ENCODE measurements around the gene KIFC1. TPM values are rescaled to one million over a fixed set of nuclear protein-coding genes. Genes with fewer than 3 reads are reported as not detected.
A peak's percentile ranks its signal among the peaks of the same experiment; 100 is the strongest.

The KIFC1 gene
- total and polyA plus RNA-seq, 9 of the 15 experiments (the other 6 are each of a cell fraction or from before 2014, with no cell fraction given), result 1.3 to 95.2 (median 76.9) TPM

GRCh38 chr6:33344701-33345697 lies 46.6 kb upstream of the KIFC1 start (continued):
- TF ChIP-seq CHD2 (IDR thresholded peaks at IDR 0.05; ENCODE audit: low read depth, low read length) (no peak), TRIM25 (IDR thresholded peaks at IDR 0.05; ENCODE audit: borderline replicate concordance) (no peak), RFX7 (CRISPR knock-in tag; IDR thresholded peaks at IDR 0.05) (no peak), NCOA1 (IDR thresholded peaks at IDR 0.05; ENCODE audit: low read depth) (peak; percentile 75; the same call in 1 of the 2 replicates), ZC3H11A (IDR thresholded peaks at IDR 0.05; ENCODE audit: low read depth, low read length) (no peak), ETS2 (tag; IDR thresholded peaks at IDR 0.05; ENCODE audit: borderline replicate concordance, poor library complexity, severe bottlenecking) (no peak), DPF2 (IDR thresholded peaks at IDR 0.05) (peak; percentile 92), SAFB2 (IDR thresholded peaks at IDR 0.05; ENCODE audit: borderline replicate concordance, low read depth, low read length, severe bottlenecking) (no peak), ELK3 (CRISPR knock-in tag; IDR thresholded peaks at IDR 0.05) (no peak), YY1 (IDR thresholded peaks at IDR 0.05; ENCODE audit: borderline replicate concordance in 1 of 3, control insufficient read depth in 1 of 3, extremely low read depth in 1 of 3, insufficient read depth in 3 of 3, insufficient read length in 1 of 3, insufficient replicate concordance in 2 of 3, low read depth in 1 of 3, low read length in 2 of 3) (no peak), POLR2AphosphoS2 (IDR thresholded peaks at IDR 0.05; ENCODE audit: low read length) (no peak), KHSRP (IDR thresholded peaks at IDR 0.05) (no peak), ZNF431 (CRISPR knock-in tag; IDR thresholded peaks at IDR 0.05) (no peak), TCF7 (IDR thresholded peaks at IDR 0.05; ENCODE audit: borderline replicate concordance) (no peak), RBM15 (IDR thresholded peaks at IDR 0.05; ENCODE audit: insufficient read depth, low read length) (no peak), HOXB6 (CRISPR knock-in tag; IDR thresholded peaks at IDR 0.05; ENCODE audit: borderline replicate concordance) (no peak), MCM2 (IDR thresholded peaks at IDR 0.05; ENCODE audit: low read depth) (no peak), CREBBP (IDR thresholded peaks at IDR 0.05; ENCODE audit: low read depth, low read length) (no peak), ZNF584 (CRISPR knock-in tag; IDR thresholded peaks at IDR 0.05; ENCODE audit: low read depth) (no peak), RB1 (IDR thresholded peaks at IDR 0.05; ENCODE audit: low read depth) (no peak; the same call in 1 of the 2 replicates), TAF1 (IDR thresholded peaks at IDR 0.05; ENCODE audit: control insufficient read depth, extremely low read depth, insufficient read depth, low read length, severe bottlenecking) (no peak), U2AF1 (optimal IDR thresholded peaks at IDR 0.05; ENCODE audit: low read depth, low read length) (no peak), POLR3G (IDR thresholded peaks at IDR 0.05; ENCODE audit: extremely low read depth, insufficient read length, insufficient replicate concordance) (no peak), SUPT5H (IDR thresholded peaks at IDR 0.05) (no peak)
- TF ChIP-seq, protein P1, sequence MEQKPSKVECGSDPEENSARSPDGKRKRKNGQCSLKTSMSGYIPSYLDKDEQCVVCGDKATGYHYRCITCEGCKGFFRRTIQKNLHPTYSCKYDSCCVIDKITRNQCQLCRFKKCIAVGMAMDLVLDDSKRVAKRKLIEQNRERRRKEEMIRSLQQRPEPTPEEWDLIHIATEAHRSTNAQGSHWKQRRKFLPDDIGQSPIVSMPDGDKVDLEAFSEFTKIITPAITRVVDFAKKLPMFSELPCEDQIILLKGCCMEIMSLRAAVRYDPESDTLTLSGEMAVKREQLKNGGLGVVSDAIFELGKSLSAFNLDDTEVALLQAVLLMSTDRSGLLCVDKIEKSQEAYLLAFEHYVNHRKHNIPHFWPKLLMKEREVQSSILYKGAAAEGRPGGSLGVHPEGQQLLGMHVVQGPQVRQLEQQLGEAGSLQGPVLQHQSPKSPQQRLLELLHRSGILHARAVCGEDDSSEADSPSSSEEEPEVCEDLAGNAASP (IDR thresholded peaks at IDR 0.05), result no peak
